ENCODE results near the gene ZNF620.

- TF ChIP-seq, protein P1, sequence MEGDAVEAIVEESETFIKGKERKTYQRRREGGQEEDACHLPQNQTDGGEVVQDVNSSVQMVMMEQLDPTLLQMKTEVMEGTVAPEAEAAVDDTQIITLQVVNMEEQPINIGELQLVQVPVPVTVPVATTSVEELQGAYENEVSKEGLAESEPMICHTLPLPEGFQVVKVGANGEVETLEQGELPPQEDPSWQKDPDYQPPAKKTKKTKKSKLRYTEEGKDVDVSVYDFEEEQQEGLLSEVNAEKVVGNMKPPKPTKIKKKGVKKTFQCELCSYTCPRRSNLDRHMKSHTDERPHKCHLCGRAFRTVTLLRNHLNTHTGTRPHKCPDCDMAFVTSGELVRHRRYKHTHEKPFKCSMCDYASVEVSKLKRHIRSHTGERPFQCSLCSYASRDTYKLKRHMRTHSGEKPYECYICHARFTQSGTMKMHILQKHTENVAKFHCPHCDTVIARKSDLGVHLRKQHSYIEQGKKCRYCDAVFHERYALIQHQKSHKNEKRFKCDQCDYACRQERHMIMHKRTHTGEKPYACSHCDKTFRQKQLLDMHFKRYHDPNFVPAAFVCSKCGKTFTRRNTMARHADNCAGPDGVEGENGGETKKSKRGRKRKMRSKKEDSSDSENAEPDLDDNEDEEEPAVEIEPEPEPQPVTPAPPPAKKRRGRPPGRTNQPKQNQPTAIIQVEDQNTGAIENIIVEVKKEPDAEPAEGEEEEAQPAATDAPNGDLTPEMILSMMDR (IDR thresholded peaks at IDR 0.05), result no peak
- no peak for TF ChIP-seq EP300 (IDR thresholded peaks at IDR 0.05; ENCODE audit: low read depth)
Observed at GRCh38 chr3:40464339-40465110, 41.3 kb upstream of the ZNF620 start.
